HPDE6-E6E7 (cell line): ENCODE results near the gene PDE4D.

Source experiments
- DNase-seq: peaks from one replicate; pipeline ENCODE4 v3.0.0; 2011; ENCODE audit warnings: missing footprints; ENCODE audit errors: extremely low spot score

Gene PDE4D

DNA sequence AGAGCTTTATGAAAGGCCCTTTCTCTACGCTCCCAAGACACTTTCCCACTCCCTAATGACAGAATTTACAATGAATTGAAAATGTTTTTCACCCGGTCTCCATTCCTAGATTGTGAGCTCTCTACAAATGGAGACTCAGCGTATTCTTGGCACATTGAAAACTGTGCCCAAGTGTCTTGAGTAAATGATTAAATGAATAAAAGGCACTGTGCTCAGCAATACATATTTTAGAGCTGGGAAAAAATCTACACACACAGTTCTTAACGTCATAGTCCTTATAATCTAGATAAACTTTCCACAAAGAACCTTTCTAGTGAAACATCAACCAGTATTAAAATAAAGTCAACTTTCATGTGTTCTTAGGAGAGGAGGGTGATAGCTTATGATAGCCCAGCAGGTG lies 676.7 kb downstream of the PDE4D start:
- DNase-seq: no peak

DNA sequence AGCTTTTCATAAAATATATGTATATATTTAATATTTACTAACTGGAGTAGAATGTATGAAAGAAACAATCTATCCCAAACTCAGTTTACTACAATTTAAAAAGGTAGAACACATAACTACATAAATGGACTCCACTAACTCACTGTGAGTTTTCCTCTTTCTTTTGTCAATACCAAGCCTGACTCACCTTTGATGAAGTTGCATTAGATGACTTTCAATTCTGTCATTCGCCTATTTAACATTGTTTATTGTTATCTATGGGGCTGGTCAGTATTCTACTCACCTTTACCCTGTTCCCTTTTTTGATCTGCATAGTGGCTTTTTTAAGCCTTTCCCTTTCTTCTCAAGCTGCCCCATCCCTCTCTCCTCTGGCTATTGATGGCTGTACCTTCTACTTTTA lies 680.9 kb downstream of the PDE4D start:
- DNase-seq: no peak

DNA sequence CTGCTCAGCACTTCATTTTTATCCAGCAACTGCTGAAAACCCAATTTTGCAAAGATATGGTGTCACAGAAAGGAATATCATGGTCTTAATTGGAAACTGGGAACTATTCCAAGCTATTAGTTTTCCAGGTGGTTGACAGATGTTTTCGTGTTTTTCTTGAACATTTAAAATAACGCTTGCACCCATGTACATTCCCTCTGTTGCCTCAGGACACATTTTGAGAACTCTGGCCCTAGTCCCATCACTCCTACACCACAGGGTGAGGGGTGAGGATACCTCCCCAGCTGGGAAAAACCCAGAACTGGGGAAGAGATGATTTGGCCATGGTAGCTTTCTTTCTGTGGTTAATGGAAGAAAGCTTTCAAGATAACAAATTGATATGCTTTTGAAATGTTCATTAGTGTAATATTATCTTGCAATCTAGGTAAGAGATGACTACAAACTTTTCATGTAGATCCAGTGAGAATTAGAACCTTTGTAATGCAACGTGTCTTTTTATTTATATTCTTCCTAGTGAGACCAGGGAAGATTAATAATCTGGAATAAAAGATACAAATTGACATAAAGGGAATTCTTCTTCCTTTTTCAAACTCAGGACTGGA lies 683.7 kb downstream of the PDE4D start:
- no peak for DNase-seq

DNA sequence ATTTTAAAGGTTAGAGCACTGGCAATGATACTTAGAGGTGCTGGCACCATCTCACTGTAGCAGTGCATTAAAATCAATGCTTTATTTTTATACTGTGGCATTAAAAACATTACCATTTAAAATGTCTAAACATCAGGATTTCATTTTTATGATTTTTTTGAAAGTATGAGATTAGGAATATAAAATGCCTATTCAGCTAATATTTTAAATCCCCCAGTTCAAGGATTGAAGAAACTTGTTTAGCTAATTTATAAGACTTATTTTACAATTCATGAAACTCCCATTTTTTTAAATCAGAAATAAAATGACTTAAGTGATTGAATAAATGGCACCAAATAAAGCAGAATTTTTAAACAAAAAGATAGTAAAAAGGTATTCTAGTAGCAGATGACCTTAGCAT lies 685.1 kb downstream of the PDE4D start:
- DNase-seq: no peak

DNA sequence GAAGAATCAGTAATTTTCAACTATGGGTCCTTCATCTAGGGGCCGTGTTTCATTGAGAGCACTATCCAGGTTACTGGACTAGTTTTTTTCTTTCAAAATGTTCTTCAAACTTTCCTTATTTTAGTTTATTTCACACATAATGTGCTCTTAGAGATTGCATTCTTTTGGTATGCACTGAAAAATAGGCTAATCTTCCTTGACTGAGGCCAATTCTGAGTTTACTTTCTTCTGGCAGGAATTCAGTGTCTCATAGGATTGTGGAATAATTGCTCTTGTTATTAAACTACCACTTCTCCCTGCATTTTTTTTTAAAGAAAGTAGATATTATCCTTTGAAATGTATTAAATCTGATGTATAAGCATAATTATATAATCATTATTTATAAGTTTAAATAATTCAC lies 686.1 kb downstream of the PDE4D start:
- DNase-seq: no peak

DNA sequence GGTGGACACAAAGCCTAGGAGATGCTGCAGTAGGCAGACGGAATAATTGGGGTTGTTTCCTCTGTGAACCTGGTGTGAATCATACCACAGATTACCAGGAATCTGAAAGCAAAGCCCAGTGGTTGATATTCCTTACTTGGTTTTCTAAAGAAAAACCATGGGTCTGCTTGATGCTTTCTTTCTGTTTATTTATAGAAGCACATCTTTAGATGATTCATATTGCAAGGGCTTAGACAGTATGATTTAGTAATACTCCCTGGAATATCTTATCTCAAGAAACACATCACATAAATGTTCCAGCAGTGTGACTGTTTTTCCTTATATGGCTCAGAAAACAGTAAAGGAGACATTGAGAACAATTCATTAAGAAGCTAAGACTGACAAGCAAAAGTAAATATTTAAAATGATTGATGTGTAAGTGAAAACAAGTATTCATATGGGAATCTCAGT lies 687.4 kb downstream of the PDE4D start:
- no peak for DNase-seq

DNA sequence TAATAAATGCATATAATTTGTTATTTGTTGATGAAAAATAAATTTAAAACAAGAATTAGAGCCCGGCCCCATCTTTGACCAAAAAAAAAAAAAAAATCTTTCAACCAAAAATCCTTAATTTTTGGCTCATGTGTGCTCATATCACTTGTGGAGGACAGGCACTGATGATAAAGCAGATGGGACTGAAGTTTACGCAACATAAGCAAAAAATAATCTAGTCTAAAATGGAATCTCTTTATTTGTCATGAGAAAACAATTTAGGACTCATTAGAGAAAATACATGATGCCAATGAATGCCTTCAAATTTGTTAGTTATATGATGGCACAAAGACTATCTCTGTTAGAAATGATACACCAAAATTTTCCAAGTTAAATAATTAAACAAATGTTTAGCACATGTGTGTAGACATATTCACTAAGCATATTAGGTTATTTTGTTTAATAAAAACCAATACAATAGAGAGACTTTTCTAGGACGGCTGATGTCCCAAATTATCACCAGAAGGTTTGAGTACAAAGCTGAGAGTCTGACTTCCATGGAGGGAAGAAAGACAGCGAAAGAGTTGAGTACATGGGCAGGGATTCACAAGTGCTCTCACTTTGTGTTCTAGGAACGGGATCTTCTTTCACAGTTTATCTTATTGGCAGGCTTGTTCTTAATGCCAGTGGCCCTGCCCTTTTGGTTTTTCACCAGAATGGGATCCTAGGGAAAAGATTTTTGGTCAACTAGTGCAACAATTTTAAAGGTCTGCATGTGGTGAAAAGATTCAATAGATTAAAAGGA lies 689.2 kb downstream of the PDE4D start:
- no peak for DNase-seq

DNA sequence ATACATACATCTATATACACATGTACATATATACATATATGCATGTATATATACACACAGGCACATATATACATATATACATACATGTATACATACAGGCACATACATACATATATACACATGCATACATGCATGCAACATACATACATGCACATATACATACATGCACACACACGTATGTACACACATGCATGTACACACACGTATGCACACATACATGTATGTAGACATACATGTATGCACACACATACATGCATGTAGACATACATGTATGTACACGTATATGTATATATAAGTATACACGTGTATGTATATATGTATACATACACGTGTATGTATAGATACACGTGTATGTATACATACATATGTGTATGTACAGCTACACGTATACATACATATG lies 693.7 kb downstream of the PDE4D start:
- no peak for DNase-seq

DNA sequence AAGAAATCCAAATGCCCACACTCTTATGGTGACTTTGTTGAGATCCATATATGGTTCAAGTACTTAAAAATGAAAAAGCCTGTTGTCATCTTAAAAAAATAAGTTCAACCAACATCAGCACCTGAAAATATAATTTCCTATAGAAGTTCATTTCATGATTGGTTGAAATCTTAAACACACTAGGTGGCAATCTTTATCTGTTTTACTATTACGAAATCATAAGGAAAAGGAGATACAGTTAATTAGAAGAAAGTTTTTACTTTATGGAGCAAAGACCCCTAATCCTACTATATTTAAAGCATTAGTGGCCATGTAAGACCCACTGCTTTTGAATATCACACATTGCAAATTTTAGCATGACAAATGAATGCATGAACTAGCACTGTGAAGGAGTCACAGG lies 694.7 kb downstream of the PDE4D start:
- no peak for DNase-seq

DNA sequence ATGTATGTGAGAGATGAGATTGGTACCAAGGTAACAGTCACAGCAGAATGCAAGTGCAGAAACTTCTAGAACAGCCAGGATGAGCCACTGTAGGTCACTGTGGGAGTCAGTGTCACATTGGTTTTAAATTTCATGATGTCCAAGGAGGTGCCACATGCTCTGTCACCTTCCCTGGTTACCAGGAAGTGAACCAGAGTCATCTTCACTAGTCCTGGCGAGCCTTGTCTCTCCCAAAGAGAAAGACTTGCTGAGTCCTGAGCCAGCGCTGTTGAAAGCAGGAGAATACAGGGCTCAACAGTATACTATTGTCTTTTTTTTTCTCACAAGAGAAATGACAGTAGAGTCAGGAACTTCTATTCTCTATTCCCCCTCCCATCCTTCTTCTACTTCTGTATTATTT lies 695.2 kb downstream of the PDE4D start:
- DNase-seq: no peak

DNA sequence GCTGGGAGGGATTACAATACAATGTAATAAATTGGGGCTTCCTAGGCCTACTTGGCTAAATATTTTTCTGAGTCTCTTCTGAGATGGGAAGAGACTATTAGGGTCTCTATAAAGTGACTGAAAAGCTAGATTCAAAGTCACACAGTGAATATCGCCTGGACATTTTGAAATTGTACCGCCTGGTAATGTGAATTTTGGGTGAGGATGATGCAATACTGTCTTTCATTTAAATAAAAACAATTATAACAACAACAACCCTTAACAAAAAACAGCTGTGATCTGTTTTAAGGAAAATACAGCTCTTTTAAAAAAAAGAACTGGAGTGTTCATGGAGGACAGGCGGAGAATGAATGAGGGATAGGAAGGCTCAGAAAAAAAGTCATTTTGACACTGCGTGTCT lies 695.6 kb downstream of the PDE4D start:
- DNase-seq: no peak

DNA sequence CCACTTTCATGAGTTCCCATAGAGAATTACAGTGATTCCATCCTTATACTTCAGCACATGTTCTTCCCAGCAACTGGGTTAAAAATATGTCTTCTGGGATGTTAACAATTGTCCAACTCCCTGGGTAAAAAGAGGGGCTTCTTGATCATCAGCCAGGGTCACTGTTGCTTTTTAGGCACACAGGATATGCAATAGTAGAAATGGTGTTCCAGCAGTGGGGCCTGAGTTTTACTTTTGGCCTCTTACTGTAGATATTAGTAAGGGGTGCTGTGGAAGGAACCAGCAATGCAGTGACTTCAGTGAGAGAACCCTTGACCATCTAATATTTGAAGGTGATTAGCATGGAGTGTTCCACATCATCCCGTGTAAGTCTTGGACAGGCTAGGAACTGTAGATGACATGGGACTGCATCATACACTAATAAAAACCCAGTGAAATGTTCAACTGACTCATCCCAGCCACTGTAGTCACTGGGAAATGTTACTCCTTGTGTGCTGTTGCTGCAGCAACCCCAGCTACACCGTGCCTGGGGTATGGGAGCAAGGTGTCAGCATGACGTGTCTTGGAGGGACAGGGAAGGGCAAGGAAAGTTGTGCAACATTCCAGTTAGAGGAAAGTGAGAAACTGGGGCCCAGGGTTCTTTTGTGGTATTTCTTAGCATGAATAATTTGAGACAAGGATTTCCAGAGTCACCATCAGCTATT lies 699.8 kb downstream of the PDE4D start:
- DNase-seq: peak; percentile 96

DNA sequence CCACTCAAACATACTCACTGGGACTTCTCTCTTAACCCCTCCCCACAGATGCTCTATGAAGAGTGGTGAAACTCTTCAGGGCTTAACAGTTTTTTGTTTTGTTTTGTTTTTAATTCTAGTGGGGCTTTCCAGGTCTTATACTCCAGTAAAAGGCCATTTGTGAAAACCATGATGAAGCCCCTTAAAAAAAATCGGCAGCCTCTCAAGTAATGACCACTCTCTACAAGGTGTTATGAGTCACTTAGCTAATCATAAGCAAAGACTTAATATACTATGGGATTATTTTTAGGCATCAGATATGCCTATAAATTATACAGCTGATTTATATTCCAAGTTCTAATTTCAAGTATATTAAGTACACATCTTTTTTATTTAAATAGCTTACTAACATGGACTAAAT lies 702.8 kb downstream of the PDE4D start:
- no peak for DNase-seq

DNA sequence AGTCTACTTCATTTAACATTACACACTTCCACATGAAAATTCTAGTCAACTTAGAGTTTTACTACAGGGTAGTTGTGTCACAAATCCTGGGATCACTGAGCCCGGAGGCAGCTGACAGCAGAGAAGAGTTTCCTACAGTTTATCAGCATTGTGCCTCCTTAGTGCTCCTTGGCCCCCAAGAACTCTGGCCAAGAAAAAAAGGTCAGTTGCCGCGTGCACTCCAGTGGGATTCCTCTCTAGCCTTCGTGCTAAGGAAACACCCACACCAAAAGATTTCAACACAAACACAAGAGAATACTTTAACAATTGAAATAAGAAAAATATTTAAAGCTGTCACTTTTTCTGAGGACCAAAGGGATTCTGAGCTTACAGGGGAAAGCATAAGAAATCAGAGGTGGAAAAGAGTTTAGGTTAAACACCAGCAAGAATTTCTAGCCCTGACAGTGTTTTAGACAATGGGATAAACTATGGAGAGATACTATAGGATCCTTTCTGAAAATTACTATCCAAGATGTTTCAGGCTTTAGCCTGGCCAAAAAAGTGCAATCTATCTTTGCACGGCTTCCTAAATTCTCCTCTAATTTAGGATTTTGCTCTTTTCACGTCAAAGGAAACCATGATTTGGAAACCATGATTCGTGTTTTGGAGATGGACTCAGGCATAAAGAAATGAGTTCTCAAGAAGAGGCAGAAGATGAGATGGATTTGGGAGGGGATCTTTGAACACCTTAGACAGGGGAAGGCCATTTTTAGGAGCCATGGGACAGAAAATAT lies 703.9 kb downstream of the PDE4D start:
- DNase-seq: no peak

DNA sequence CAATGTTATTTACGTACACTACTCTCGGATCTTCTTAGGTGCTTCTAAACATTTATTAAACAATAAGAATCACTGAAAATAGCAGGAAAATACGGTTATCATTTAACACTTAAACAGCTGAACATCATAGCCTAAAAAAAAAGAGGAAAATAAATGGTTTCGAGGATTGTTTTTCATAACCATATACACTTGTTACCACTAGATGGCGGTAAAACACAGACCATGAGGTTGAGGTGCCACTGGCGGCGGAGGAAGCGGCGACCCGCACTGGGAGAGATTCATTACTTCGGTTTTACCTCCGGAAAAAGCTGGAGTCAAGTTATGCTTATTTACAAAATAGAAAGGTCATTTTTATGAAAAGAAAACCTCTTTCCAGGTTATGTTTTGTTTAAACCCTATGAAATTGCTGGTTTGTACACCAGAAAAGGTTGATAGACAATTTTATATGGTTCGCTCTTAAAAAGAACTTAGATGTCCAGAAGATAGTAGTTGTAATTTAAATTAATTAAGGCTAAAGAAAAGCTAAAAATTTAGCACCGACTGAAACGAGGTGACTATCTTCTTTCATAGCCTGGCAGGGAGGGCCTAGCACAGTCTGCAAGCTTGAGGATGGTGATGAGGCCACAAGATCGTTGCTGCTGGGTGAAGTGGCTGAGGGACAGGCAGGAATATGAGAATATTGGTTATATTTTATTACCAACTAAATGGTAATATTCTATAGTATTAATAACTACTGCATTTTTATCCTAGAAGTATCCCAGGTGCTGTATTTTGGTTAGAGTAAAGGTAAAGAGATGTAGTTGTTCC lies 704.9 kb downstream of the PDE4D start:
- peak; percentile 41 for DNase-seq

DNA sequence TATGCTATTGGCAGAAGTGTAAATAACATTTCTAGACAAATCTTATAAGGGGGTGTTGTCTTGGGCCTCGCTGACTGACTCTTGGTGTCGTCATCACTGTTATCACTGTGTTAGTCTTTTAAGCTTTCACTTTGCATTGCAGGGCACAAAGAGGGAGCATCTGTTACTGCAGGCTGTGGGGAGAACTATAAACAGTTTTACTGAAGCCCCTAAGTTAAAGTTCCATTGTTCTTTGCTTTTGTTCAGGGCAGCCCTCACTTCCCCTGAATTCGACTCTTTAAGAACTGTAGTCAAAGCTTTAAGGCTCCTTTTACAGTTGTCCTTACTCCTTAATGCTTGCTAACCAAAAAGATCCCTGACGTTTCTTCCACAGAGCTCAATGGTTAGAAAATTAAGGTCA lies 705.7 kb downstream of the PDE4D start:
- DNase-seq: no peak

DNA sequence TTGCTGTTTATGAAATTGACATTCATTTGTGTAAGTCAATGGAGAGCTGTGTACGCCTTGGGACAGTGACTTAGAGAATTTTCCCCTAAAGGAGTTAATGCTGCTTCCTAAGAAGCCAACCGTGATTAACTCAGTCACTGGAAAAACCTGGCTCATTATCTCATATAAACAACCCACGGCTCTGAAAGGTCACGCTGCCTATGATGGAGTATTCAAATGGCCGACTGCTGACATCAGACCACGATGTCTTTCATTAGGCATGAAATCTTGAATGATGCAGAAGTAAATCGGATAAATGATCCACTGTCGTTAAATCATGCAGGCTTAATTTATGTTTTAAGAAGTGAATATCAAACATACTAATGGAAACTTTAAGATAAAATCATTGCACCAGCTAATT lies 706.9 kb downstream of the PDE4D start:
- no peak for DNase-seq

DNA sequence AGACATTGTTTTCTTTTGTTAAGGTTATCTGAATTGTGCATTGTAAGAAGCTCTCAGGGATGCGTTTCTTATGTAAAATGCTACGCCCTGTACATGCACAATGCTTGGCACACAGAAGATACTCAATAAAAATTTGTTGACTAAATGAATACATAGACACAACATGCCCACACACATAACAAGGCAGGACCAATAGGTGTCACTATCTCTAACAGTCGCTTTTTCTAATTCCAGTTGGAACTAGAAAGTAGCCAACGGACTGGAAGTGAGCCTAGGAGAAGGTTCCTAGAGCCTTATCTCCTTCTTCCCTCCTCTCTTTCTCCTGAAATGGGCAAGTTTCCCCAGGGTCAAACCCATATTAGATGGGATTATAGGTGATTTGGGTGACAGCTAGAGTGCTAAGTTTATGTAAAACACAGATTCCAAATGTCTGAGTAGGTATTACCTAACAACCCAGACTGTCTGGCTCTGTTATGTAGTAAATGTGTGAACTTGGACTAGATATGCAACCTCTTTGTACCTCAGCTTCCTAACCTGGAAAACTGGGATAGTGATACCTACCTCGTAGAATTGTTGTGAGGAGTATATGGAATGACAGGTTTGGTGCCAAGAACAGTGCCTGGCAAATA lies 707.7 kb downstream of the PDE4D start:
- DNase-seq: no peak

DNA sequence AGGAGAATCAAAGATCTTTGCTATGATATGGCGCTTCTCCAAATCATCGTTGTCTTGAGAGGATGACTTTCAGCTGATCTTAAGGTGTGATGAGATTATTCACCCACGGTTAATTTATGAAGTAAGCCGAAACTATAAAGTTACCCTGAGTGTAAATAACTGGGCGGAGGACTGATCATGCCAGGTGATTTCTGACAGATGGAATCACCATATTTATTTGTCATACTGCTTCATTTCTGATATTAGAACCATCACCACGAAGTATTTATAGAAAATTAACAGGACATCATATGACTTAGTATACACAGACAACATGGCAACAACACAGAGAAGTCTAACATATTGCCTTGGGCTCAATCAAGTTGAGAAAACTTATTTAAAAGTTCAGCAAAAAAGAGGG lies 708.8 kb downstream of the PDE4D start:
- DNase-seq: no peak

DNA sequence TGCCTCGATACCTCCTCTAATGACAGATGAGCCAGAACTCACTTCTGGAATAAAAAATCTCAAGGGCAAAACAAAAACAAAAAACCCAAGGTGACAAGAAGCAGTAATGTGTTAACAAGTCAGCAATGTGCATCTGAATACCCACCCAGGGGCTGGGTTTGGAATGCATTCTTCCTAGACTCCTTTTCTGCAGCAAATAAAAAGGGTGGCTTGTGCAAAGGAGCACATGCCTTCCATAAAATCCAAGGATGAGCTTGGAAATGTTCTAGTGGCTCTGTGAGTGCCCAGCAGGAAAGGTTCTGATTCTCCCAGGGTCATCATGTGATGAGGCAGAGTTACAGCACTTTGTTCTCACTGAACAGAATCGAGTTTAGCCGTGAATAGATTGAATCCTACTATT lies 710.8 kb downstream of the PDE4D start:
- DNase-seq: no peak

DNA sequence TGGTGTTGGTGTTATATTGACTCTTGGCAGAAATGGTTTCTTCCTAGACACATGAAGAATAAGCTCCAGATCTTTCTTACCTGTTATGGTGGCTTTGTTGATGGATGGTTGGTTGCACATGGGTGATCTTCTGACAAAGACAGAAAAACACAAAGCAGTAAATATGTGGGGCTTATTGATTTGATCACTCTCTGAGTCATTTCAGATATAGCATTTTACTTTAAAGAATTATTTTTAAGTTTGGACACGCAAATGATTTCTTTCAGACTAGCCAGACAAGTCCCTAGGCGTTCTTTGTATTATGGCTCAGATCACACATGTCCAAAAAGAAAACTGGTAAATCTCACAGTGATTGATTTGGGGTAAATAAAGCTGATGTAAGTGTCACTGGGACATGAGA lies 713.0 kb downstream of the PDE4D start:
- DNase-seq: no peak
